ENCODE measurements around the gene SLC2A9. TPM values are rescaled to one million over a fixed set of nuclear protein-coding genes. Genes with fewer than 3 reads are reported as not detected.

The SLC2A9 gene
- total and polyA plus RNA-seq, 2 donors (not counting 3 experiments of a cell fraction or from before 2014, with no cell fraction given) = 1.6 to 1.8 TPM

GRCh38 chr4:9989918-9990635, 31.2 kb downstream of the SLC2A9 start:
- no peak overlapping the region for H3K4me3 ChIP-seq (replicated peaks in 1 of 3; ENCODE audit: insufficient read depth in 1 of 3, low read depth in 1 of 3, low read length in 3 of 3)
- H3K9me3 ChIP-seq (replicated peaks; ENCODE audit: control insufficient read depth, insufficient read depth, low read length) = no peaks in the 10 kb centered on the region
- DNase-seq (ENCODE audit: low read depth, low spot score) (no peak), FAIRE-seq (no peak)
- CTCF ChIA-PET = no interaction called here
- no TSS peak for BruUV-seq (replicated peaks)
- dilution Hi-C loops (cut with MboI; ENCODE audit: extremely low pct_ligation_motif_present, low sequenced_read_pairs) = no loop called here
- H3K9me1 ChIP-seq (replicated peaks; ENCODE audit: control insufficient read depth, extremely low read depth, insufficient read depth, low read length) = no peaks in the 10 kb centered on the region
- no peak overlapping the region for H3K9ac ChIP-seq (replicated peaks; ENCODE audit: extremely low read depth, insufficient read depth, low read length)
- H3K27ac ChIP-seq (ENCODE audit: insufficient read depth, low read depth, low read length) = no peak overlapping the region
- TF ChIP-seq MAX (IDR thresholded peaks at IDR 0.05; ENCODE audit: insufficient read depth, insufficient read length) (no peak), MYC (IDR thresholded peaks at IDR 0.05; ENCODE audit: low read depth, low read length) (no peak), EZH2 (IDR thresholded peaks at IDR 0.05; ENCODE audit: borderline replicate concordance, low read depth, low read length, severe bottlenecking) (no peak), POLR2A (IDR thresholded peaks at IDR 0.05; ENCODE audit: low read depth, low read length) (no peak), CTCF (IDR thresholded peaks at IDR 0.05; ENCODE audit: extremely low read depth in 1 of 2, insufficient read depth in 1 of 2, low read depth in 1 of 2, low read length in 2 of 2) (no peak), GATA2 (IDR thresholded peaks at IDR 0.05; ENCODE audit: insufficient read depth, insufficient read length, low read depth, low read length) (no peak), JUN (IDR thresholded peaks at IDR 0.05; ENCODE audit: borderline replicate concordance, insufficient read depth, insufficient read length, low read depth) (no peak), POLR2AphosphoS5 (IDR thresholded peaks at IDR 0.05; ENCODE audit: insufficient read depth, low read depth, low read length) (no peak), FOS (IDR thresholded peaks at IDR 0.05; ENCODE audit: borderline replicate concordance, insufficient read depth, low read length) (no peak)
- H3K4me2 ChIP-seq (ENCODE audit: insufficient read depth, low read length) = no peak overlapping the region
- intact Hi-C loops (cut with micrococcal nuclease) = no loop called here
- no peaks in the 10 kb centered on the region for H4K20me1 ChIP-seq (replicated peaks; ENCODE audit: control insufficient read depth, extremely low read depth, insufficient read depth, low read length)
- no peaks in the 10 kb centered on the region for H3K36me3 ChIP-seq (ENCODE audit: control insufficient read depth in 2 of 2, extremely low read depth in 1 of 2, insufficient read depth in 2 of 2, low read length in 2 of 2)
- H3K27me3 ChIP-seq (ENCODE audit: control insufficient read depth in 2 of 2, insufficient read depth in 2 of 2, low read length in 2 of 2) = no peaks in the 10 kb centered on the region
- H3K79me2 ChIP-seq (ENCODE audit: control insufficient read depth, insufficient read depth, low read length) = no peaks in the 10 kb centered on the region
- H2AFZ ChIP-seq (ENCODE audit: low read depth, low read length) = no peak overlapping the region
- H3K4me1 ChIP-seq (ENCODE audit: control insufficient read depth, extremely low read depth, insufficient read depth, low read length) = no peaks in the 10 kb centered on the region
- POLR2A ChIA-PET = no interaction called here
